Activated CD4-positive, alpha-beta T cell treated with anti-CD3 and anti-CD28 coated beads, Interleukin-2, amount 50 U/mL, for 48 hours (primary cell): ENCODE results near the gene CALCA.

Source experiments
- DNase-seq, 2 experiments: peaks; one replicate each; pipeline ENCODE4 v3.0.0-alpha.2; 2020

CALCA gene

DNA sequence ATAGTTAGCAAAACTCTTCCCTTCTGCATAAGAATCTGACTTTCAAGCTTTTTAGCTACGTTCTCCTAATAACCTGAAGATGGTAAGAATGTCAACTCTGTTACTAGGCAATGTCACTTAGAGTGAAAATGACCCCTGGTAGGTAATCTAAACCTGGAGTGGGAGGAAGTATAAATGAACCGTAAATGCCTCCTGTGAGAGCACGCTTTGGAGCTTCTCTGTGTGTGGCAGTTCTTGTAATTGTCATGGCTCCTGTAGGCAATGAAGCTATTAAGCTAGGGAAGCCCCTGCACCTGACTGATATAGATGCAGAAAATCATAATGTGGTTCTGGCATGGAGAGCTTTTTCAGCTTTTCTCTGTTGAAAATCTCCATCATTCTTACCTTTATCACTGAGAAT lies 29.4 kb downstream of the CALCA start:
- no peak for DNase-seq

DNA sequence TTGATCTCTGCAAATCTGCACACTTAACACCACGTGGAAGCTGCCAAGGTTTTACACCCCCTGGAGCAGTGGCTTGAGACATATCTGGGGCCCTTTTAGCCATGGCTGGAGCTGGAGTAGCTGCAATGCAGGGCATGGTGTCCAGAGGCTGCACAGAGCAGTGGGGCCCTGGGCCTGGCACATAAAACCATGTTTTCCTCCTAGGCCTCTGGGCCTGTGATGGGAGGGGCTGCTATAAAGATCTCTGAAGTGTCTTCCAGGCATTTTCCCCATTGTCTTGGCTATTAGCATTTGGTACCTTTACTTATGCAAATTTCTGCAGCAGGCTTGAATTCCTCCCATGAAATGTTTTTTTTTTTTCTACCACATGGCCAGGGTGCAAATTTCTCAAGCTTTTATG lies 33.2 kb downstream of the CALCA start:
- DNase-seq: no peak

GRCh38 chr11:14934641-14935351 lies 37.4 kb downstream of the CALCA start:
- no peak for DNase-seq

- DNase-seq: no peak
Observed at GRCh38 chr11:14932447-14932846, 39.7 kb downstream of the CALCA start.

- no peak for DNase-seq
Observed at GRCh38 chr11:14930369-14930768, 41.8 kb downstream of the CALCA start.

DNA sequence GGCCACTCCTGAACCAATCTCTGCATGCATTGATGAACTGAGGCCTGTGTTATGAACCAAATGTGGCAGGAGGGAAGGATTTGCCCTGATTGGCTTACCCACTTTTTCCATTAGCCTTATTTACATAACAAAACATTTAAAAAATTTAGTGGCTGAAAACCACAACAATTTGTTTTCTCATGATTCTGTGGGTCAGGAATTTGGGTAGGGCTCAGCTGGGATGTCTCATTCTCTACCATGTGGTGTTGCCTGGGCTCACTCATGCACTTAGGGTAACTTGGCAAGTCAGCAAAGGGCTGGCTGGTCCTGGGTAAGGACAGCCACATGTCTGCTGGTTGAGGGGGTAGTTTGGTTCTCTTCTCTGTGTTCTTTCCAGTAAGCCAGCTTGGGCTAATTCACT lies 45.0 kb downstream of the CALCA start:
- DNase-seq: no peak

GRCh38 chr11:14924318-14924717 lies 47.8 kb downstream of the CALCA start:
- DNase-seq: no peak
